ENCODE results near the gene DUOX1.

DNA sequence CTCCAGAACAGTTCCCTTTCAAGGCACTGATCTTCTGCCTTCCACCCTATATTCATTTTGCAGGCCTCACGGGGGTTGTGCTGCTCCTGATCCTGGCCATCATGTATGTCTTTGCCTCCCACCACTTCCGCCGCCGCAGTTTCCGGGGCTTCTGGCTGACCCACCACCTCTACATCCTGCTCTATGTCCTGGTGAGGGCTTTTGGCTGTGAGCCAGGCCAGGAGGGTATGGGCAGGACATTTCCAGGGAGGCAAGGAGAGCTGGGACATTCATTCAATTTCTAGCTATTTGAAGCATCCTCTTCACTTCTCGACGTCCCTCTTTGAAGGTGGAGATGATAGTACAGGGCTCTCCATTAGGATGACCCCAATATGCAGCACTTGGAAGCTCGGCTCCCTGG lies 25.9 kb downstream of the DUOX1 start:
- TF ChIP-seq, protein P1, sequence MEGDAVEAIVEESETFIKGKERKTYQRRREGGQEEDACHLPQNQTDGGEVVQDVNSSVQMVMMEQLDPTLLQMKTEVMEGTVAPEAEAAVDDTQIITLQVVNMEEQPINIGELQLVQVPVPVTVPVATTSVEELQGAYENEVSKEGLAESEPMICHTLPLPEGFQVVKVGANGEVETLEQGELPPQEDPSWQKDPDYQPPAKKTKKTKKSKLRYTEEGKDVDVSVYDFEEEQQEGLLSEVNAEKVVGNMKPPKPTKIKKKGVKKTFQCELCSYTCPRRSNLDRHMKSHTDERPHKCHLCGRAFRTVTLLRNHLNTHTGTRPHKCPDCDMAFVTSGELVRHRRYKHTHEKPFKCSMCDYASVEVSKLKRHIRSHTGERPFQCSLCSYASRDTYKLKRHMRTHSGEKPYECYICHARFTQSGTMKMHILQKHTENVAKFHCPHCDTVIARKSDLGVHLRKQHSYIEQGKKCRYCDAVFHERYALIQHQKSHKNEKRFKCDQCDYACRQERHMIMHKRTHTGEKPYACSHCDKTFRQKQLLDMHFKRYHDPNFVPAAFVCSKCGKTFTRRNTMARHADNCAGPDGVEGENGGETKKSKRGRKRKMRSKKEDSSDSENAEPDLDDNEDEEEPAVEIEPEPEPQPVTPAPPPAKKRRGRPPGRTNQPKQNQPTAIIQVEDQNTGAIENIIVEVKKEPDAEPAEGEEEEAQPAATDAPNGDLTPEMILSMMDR (conservative IDR thresholded peaks at IDR 0.05; ENCODE audit: low read length): no peak
- TF ChIP-seq EZH2phosphoT487 (IDR thresholded peaks at IDR 0.05; ENCODE audit: borderline replicate concordance): no peak
